GM21717 (cell line): ENCODE measurements around the gene HSPA1L.

Experiments used
- ATAC-seq: cut with Tn5 transposase; IDR thresholded peaks from one replicate; pipeline ENCODE4 v1.9.1; 2021; ENCODE audit warnings: mild to moderate bottlenecking, moderate library complexity; ENCODE audit not compliant: unreplicated experiment

Gene HSPA1L

GRCh38 chr6:31767096-31767645 lies 47.9 kb downstream of the HSPA1L start:
- ATAC-seq = no peak

- ATAC-seq = no peak
Measured at GRCh38 chr6:31765910-31766794, 48.9 kb downstream of the HSPA1L start.

DNA sequence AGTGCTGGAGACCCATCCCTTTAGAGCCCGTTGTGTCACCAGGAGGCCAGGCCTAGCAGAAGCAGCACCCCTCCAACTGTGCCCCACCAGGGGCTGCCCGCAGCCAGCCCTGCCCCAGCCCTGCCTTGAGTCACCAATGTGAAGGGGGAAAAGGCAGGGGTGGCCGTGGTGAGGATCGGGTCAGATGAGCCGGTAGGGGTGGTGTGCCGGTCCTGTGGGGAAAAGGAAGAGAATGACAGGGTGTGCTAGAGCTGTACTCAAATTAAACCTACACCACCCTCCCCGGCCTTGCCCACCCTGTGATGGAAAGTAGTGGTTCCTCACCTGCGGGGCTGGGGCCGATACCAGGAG lies 49.5 kb downstream of the HSPA1L start:
- no peak for ATAC-seq

- no peak for ATAC-seq
Measured at GRCh38 chr6:31764198-31764597, 50.9 kb downstream of the HSPA1L start.

DNA sequence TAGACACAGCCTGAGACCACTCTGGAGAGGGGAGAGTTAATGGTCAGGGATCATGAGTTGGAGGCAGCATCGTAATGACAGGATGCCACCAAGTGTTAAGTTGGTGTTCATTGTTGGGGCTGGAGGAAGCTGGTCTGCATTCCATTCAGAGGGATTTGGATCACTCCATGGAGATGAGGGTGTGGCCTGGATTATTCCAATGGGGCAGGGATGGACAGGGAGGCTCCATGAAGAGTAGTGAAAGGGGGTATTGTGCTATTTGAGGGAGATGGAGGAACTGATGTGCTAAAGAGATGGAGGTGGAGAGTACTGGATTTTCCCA lies 51.5 kb downstream of the HSPA1L start:
- ATAC-seq = no peak

GRCh38 chr6:31762878-31763618 lies 52.0 kb downstream of the HSPA1L start:
- ATAC-seq = no peak

DNA sequence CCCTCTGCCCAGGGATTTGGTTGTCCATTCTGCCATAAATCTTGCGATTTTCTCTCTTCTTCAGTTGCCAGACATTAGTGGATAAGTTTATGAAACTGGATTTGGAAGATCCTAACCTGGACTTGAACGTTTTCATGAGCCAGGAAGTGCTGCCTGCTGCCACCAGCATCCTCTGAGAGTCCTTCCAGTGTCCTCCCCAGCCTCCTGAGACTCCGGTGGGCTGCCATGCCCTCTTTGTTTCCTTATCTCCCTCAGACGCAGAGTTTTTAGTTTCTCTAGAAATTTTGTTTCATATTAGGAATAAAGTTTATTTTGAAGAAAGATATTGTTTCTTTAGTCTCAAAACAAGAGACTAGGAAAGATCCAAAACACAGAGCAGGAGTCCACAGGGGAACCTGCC lies 52.7 kb downstream of the HSPA1L start, which contains the start of gene SAPCD1:
Gene SAPCD1 (plus strand): TSS at position 301 of the 400 bp plus-strand sequence. CDS start 399 bp downstream, outside the sequence.
- ATAC-seq = no peak

DNA sequence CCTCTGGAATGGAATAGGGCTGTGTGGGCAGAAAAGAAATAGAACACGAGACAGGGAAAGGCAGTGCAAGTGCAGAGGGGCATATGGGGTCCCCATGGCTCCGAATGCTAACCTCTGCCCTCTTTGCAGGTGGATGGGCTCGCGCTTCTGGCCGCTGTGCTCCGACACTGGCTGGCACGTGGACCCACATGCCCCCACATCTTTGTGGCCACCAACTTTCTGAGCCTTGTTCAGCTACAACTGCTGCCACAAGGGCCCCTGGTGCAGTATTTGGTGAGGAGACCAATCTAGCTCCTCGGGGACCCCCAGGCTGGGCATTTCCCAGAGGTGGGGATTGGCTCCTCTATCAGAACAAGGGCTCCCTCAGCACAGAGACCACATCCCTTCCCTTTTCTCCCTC lies 53.7 kb downstream of the HSPA1L start:
- no peak for ATAC-seq

DNA sequence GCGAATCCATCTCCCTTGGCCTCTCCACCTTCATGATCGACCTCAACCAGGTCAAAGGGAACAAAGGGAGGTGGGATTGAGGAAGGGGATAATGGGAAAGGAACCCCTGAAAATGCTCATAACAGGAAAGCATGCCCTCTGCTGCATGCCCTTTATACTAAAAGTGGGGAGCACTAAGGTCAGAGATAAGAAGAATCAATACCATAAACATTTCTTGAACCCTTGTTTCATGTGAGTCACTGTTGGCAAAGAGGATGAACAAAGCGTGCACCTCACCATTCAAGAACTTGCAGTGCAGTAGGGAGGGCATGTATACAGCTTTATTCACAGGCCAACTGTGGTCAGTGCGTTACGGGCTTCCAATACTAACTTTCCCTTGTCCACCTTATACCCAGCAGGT lies 54.3 kb downstream of the HSPA1L start:
- no peak for ATAC-seq
